PC-9 (cell line): Measurements from ENCODE around the gene SLC44A1. TPM values are rescaled to one million over a fixed set of nuclear protein-coding genes. Genes with fewer than 3 reads are reported as not detected.

Experiments
- BruUV-seq: library from RNA; stranded (reverse); fragments of 400-500 nt; replicated peaks from 2 replicates; lab custom pipeline; 2021; lab: Mats Ljungman, UMichigan
- CTCF ChIA-PET: fragments of 300-600 bp; sonication (Branson Sonifier 250); formaldehyde crosslinking; loops from one replicate; lab custom pipeline; 2022; ENCODE audit warnings: antibody characterized with exemption; lab: Charles Lee
- POLR2A ChIA-PET: fragments of 300-600 bp; sonication (Branson Sonifier 250); formaldehyde crosslinking; loops from one replicate; lab custom pipeline; 2022; ENCODE audit warnings: antibody characterized with exemption; ENCODE audit not compliant: unreplicated experiment; lab: Charles Lee
- DNase-seq, 2 experiments: peaks; one replicate each; pipeline versions ENCODE4 v3.0.0 to v3.0.0-alpha.2; 2015 to 2022; ENCODE audit warnings: mixed read lengths in 1 of 2
- H2AFZ ChIP-seq: fragments of 200-600 bp; sonication (generic); 2 replicates; pipeline ENCODE4 v1.8.1; 2017; ENCODE audit warnings: antibody characterized with exemption
- H3F3A ChIP-seq: fragments of 200-600 bp; sonication (generic); 2 replicates; pipeline ENCODE4 v1.8.1; 2017; ENCODE audit warnings: antibody characterized with exemption, mild to moderate bottlenecking, low read depth; ENCODE audit not compliant: insufficient read depth
- H3K27ac ChIP-seq: fragments of 200-600 bp; sonication (generic); 2 replicates; pipeline ENCODE4 v1.6.1; 2016; ENCODE audit warnings: mixed run types
- H3K27me3 ChIP-seq: fragments of 200-600 bp; sonication (generic); 2 replicates; pipeline ENCODE4 v1.6.1; 2016; ENCODE audit warnings: low read depth, mixed run types; ENCODE audit not compliant: insufficient read depth
- H3K36me3 ChIP-seq: fragments of 200-600 bp; sonication (generic); 2 replicates; pipeline ENCODE4 v1.6.1; 2016; ENCODE audit warnings: low read depth, mixed run types
- H3K4me1 ChIP-seq: fragments of 200-600 bp; sonication (generic); replicated peaks from 2 replicates; pipeline ENCODE4 v1.6.1; 2016; ENCODE audit warnings: mixed run types; ENCODE audit not compliant: insufficient read depth
- H3K4me2 ChIP-seq: fragments of 200-600 bp; sonication (generic); 2 replicates; pipeline ENCODE4 v1.6.1; 2017; ENCODE audit warnings: mixed run types
- H3K4me3 ChIP-seq: fragments of 200-600 bp; sonication (generic); 2 replicates; pipeline ENCODE4 v1.6.1; 2016; ENCODE audit warnings: mixed run types
- H3K79me2 ChIP-seq: fragments of 200-600 bp; sonication (generic); 2 replicates; pipeline ENCODE4 v1.6.1; 2017; ENCODE audit warnings: low read depth, mixed run types
- H3K9me2 ChIP-seq: fragments of 200-600 bp; sonication (generic); 2 replicates; pipeline ENCODE4 v1.8.1; 2017; ENCODE audit warnings: mild to moderate bottlenecking; ENCODE audit not compliant: insufficient read depth
- H3K9me3 ChIP-seq: fragments of 200-600 bp; sonication (generic); 2 replicates; pipeline ENCODE4 v1.8.1; 2016; ENCODE audit warnings: low read depth; ENCODE audit not compliant: insufficient read depth
- H4K20me1 ChIP-seq: fragments of 200-600 bp; sonication (generic); 2 replicates; pipeline ENCODE4 v1.8.1; 2017; ENCODE audit not compliant: insufficient read depth
- CTCF ChIP-seq: fragments of 200-600 bp; sonication (generic); conservative IDR thresholded peaks from 2 replicates; pipeline ENCODE4 v1.6.1; 2017; ENCODE audit warnings: mixed run types, antibody characterized with exemption, mild to moderate bottlenecking, moderate library complexity
- EZH2 ChIP-seq: fragments of 200-600 bp; sonication (generic); IDR thresholded peaks from 2 replicates; pipeline ENCODE4 v1.8.0; 2017; ENCODE audit warnings: antibody characterized with exemption, low read depth
- intact Hi-C: fragments of 100-400 bp; cut with micrococcal nuclease; formaldehyde crosslinking; loops from one replicate; pipeline ENCODE4 v1.10.0; 2022; ENCODE audit not compliant: unreplicated experiment
- total RNA-seq: library from RNA; stranded (reverse); gene quantifications from 2 replicates; pipeline ENCODE4 v1.2.3, GENCODE V29; 2021

The SLC44A1 gene
- total RNA-seq, 1 experiment from 2014 or later: 95.2 TPM

GRCh38 chr9:105330201-105330600, 85.8 kb downstream of the SLC44A1 start:
- DNase-seq: no peak
- ChIA-PET POLR2A (no interaction called here), CTCF (interaction anchor here (0.6 kb wide), 1 partner anchor 123 kb away, joined by 4 read pairs; no protein-coding TSS in a partner anchor)
- no peaks in the 10 kb centered on the region for H3K4me1 ChIP-seq
- no peak overlapping the region for H3K4me2 ChIP-seq
- H3K27ac ChIP-seq: no peak overlapping the region
- no peaks in the 10 kb centered on the region for H3K79me2 ChIP-seq
- no peaks in the 10 kb centered on the region for H3K9me3 ChIP-seq
- H3K4me3 ChIP-seq: no peak overlapping the region
- no peaks in the 10 kb centered on the region for H3K9me2 ChIP-seq
- peaks cover 3% of the 10 kb centered on the region; the same call in 1 of the 2 replicates for H4K20me1 ChIP-seq
- BruUV-seq: no TSS peak
- no peak overlapping the region for H2AFZ ChIP-seq
- no peaks in the 10 kb centered on the region for H3F3A ChIP-seq
- TF ChIP-seq EZH2: no peak
- TF ChIP-seq CTCF: no peak
- no peaks in the 10 kb centered on the region for H3K27me3 ChIP-seq
- H3K36me3 ChIP-seq: no peaks in the 10 kb centered on the region
- intact Hi-C loops: no loop called here

- no peak overlapping the region for H3K4me3 ChIP-seq
- intact Hi-C loops: no loop called here
- H3K36me3 ChIP-seq: no peaks in the 10 kb centered on the region
- H3K9me3 ChIP-seq: no peaks in the 10 kb centered on the region
- H3K27me3 ChIP-seq: no peaks in the 10 kb centered on the region
- no peaks in the 10 kb centered on the region for H3K79me2 ChIP-seq
- peaks cover 3% of the 10 kb centered on the region; the same call in 1 of the 2 replicates for H4K20me1 ChIP-seq
- H3K4me2 ChIP-seq: no peak overlapping the region
- no peak overlapping the region for H2AFZ ChIP-seq
- H3K4me1 ChIP-seq: no peaks in the 10 kb centered on the region
- no peak for DNase-seq
- no peaks in the 10 kb centered on the region for H3K9me2 ChIP-seq
- no peak overlapping the region for H3K27ac ChIP-seq
- H3F3A ChIP-seq: no peaks in the 10 kb centered on the region
- TF ChIP-seq CTCF (no peak), EZH2 (no peak)
- ChIA-PET POLR2A (interaction anchor here (0.7 kb wide), 1 partner anchor 78 kb away, joined by 4 read pairs; no protein-coding TSS in a partner anchor), CTCF (interaction anchor here (0.6 kb wide), 1 partner anchor 123 kb away, joined by 4 read pairs; no protein-coding TSS in a partner anchor)
- BruUV-seq: no TSS peak
These were observed 86.3 kb downstream of the SLC44A1 start for GRCh38 chr9:105330755-105331154.

GRCh38 chr9:105331160-105331559, 86.7 kb downstream of the SLC44A1 start:
- intact Hi-C loops: no loop called here
- CTCF ChIA-PET: interaction anchor here (0.6 kb wide), 1 partner anchor 50 kb away, joined by 3 read pairs; no protein-coding TSS in a partner anchor
- Histone ChIP-seq H3K4me1 (no peaks in the 10 kb centered on the region), H3K27ac (no peak overlapping the region), H3K9me2 (no peaks in the 10 kb centered on the region), H3K4me2 (no peak overlapping the region), H2AFZ (no peak overlapping the region), H3K9me3 (no peaks in the 10 kb centered on the region), H3K79me2 (no peaks in the 10 kb centered on the region), H3F3A (no peaks in the 10 kb centered on the region), H3K27me3 (no peaks in the 10 kb centered on the region), H3K4me3 (no peak overlapping the region), H4K20me1 (peaks cover 3% of the 10 kb centered on the region; the same call in 1 of the 2 replicates), H3K36me3 (no peaks in the 10 kb centered on the region)
- TF ChIP-seq EZH2: no peak
- no peak for TF ChIP-seq CTCF
- POLR2A ChIA-PET: interaction anchor here (0.7 kb wide), 1 partner anchor 78 kb away, joined by 4 read pairs; no protein-coding TSS in a partner anchor
- no peak for DNase-seq
- BruUV-seq: no TSS peak
